NCI-H2081 treated with DMSO at 0.1 percent for 48 hours (cell line): ENCODE results near the gene VPS50.

Source experiments
- DNase-seq: peaks from one replicate; lab custom pipeline; 2025; lab: John Stamatoyannopoulos, UW

VPS50 gene

GRCh38 chr7:93409324-93409723 lies 177.2 kb downstream of the VPS50 start:
- DNase-seq = no peak
